Kidney epithelial cell (primary cell): Measurements from ENCODE around the gene RASGEF1B. TPM values are rescaled to one million over a fixed set of nuclear protein-coding genes. Genes with fewer than 3 reads are reported as not detected.
"Not testable (repeated sequence)": the region's sequence is repeated elsewhere in the genome, so short reads cannot be mapped to it uniquely, and the experiment has no call there.

ENCODE experiments used
- DNase-seq: peaks from one replicate; pipeline ENCODE4 v3.0.0-alpha.2; 2010; ENCODE audit warnings: low read depth
- H3K27me3 ChIP-seq: 2 replicates; pipeline ENCODE4 v1.6.0; 2011; ENCODE audit warnings: low read length; ENCODE audit not compliant: control insufficient read depth, insufficient read depth
- H3K36me3 ChIP-seq: 2 replicates; pipeline ENCODE4 v1.5.1; 2011; ENCODE audit warnings: low read length; ENCODE audit not compliant: control insufficient read depth, insufficient read depth
- H3K4me3 ChIP-seq: 2 replicates; pipeline ENCODE4 v1.5.1; 2011; ENCODE audit warnings: low read depth, mild to moderate bottlenecking, control low read depth, low read length
- CTCF ChIP-seq: IDR thresholded peaks from 2 replicates; pipeline ENCODE4 v1.5.1; 2011; ENCODE audit warnings: mild to moderate bottlenecking, moderate library complexity, low read length, control low read depth, inconsistent platforms; ENCODE audit not compliant: insufficient read depth, poor library complexity, severe bottlenecking
- total RNA-seq: library from RNA; depleted of rRNA; stranded (reverse); fragments of >200 nt; gene quantifications from 2 replicates; pipeline ENCODE4 v1.2.3, GENCODE V29; 2015

Gene RASGEF1B
- total RNA-seq, 1 donor from 2014 or later: 14.0 TPM

- no peak for TF ChIP-seq CTCF
- DNase-seq: no peak
- H3K4me3 ChIP-seq: no peak overlapping the region
- H3K36me3 ChIP-seq: no peaks in the 10 kb centered on the region
- H3K27me3 ChIP-seq: no peaks in the 10 kb centered on the region
These were observed 14.8 kb upstream of the RASGEF1B start for GRCh38 chr4:81486502-81486901.

GRCh38 chr4:81485310-81485980 is 13.7 kb upstream of the RASGEF1B start:
- Histone ChIP-seq H3K27me3 (no peaks in the 10 kb centered on the region), H3K36me3 (no peaks in the 10 kb centered on the region), H3K4me3 (no peak overlapping the region)
- DNase-seq: no peak
- no peak for TF ChIP-seq CTCF

GRCh38 chr4:81482326-81482725 is 10.6 kb upstream of the RASGEF1B start:
- TF ChIP-seq CTCF: no peak
- Histone ChIP-seq H3K4me3 (no peak overlapping the region), H3K27me3 (no peaks in the 10 kb centered on the region), H3K36me3 (no peaks in the 10 kb centered on the region)
- no peak for DNase-seq

GRCh38 chr4:81481151-81481550 is 9.4 kb upstream of the RASGEF1B start:
- no peak for TF ChIP-seq CTCF
- no peak overlapping the region for H3K4me3 ChIP-seq

GRCh38 chr4:81479573-81479972 is 7.9 kb upstream of the RASGEF1B start:
- H3K4me3 ChIP-seq, H3K27me3 ChIP-seq, DNase-seq, H3K36me3 ChIP-seq: not testable (repeated sequence)

More at GRCh38 chr4:81481151-81481550, 9.4 kb upstream of the RASGEF1B start:
- no peaks in the 10 kb centered on the region for H3K27me3 ChIP-seq
- no peaks in the 10 kb centered on the region for H3K36me3 ChIP-seq
- no peak for DNase-seq

- H3K4me3 ChIP-seq, DNase-seq, H3K27me3 ChIP-seq, H3K36me3 ChIP-seq: not testable (repeated sequence)
These were observed 1.9 kb upstream of the RASGEF1B start for GRCh38 chr4:81473331-81474265.
